Fibroblast of lung (primary cell): ENCODE measurements around the gene PI4K2B. TPM values are rescaled to one million over a fixed set of nuclear protein-coding genes. Genes with fewer than 3 reads are reported as not detected.
A peak's percentile ranks its signal among the peaks of the same experiment; 100 is the strongest.

Experiments used
- DNase-seq, 2 donors: peaks; one replicate each; pipeline versions ENCODE4 v3.0.0 to v3.0.0-alpha.2; 2010; ENCODE audit warnings: low read depth in 2 of 2
- H2AFZ ChIP-seq: 2 replicates; pipeline ENCODE4 v1.5.1; 2012; ENCODE audit warnings: low read length, control low read depth, inconsistent platforms
- H3K27ac ChIP-seq: 2 replicates; pipeline ENCODE4 v1.5.1; 2011; ENCODE audit warnings: low read length, control low read depth; ENCODE audit not compliant: insufficient read depth
- H3K27me3 ChIP-seq: 2 replicates; pipeline ENCODE4 v1.5.1; 2011; ENCODE audit warnings: mild to moderate bottlenecking, low read length; ENCODE audit not compliant: control insufficient read depth, insufficient read depth
- H3K36me3 ChIP-seq: 2 replicates; pipeline ENCODE4 v1.5.1; 2011; ENCODE audit warnings: low read length; ENCODE audit not compliant: control insufficient read depth, insufficient read depth
- H3K4me1 ChIP-seq: 2 replicates; pipeline ENCODE4 v1.5.1; 2011; ENCODE audit warnings: low read length; ENCODE audit not compliant: control insufficient read depth, insufficient read depth; ENCODE audit errors: extremely low read depth
- H3K4me2 ChIP-seq: 2 replicates; pipeline ENCODE4 v1.5.1; 2011; ENCODE audit warnings: low read length, control low read depth; ENCODE audit not compliant: insufficient read depth; ENCODE audit errors: extremely low read depth
- H3K4me3 ChIP-seq, 4 experiments: fragments of 200-600 bp in 1 of 4; sonication (generic) in 1 of 4; replicated peaks in 1 of 4; 2 replicates each; pipeline ENCODE4 v1.5.1; 2011 to 2016; ENCODE audit warnings: low read length in 4 of 4, low read depth in 3 of 4, mild to moderate bottlenecking in 3 of 4, control low read depth in 2 of 4, inconsistent platforms in 1 of 4, mixed read lengths in 1 of 4; ENCODE audit not compliant: insufficient read depth in 1 of 4; ENCODE audit errors: control extremely low read depth in 1 of 4
- H3K79me2 ChIP-seq: 2 replicates; pipeline ENCODE4 v1.5.1; 2012; ENCODE audit warnings: mild to moderate bottlenecking, low read length, inconsistent platforms; ENCODE audit not compliant: control insufficient read depth, insufficient read depth
- H3K9ac ChIP-seq: 2 replicates; pipeline ENCODE4 v1.5.1; 2011; ENCODE audit warnings: mild to moderate bottlenecking, low read length, control low read depth; ENCODE audit not compliant: insufficient read depth
- H3K9me3 ChIP-seq: 2 replicates; pipeline ENCODE4 v1.5.1; 2012; ENCODE audit warnings: low read depth, low read length; ENCODE audit not compliant: control insufficient read depth, insufficient read depth
- H4K20me1 ChIP-seq: 2 replicates; pipeline ENCODE4 v1.5.1; 2011; ENCODE audit warnings: low read length; ENCODE audit not compliant: control insufficient read depth, insufficient read depth; ENCODE audit errors: extremely low read depth
- EZH2 ChIP-seq: IDR thresholded peaks from 2 replicates; pipeline ENCODE4 v1.5.1; 2012; ENCODE audit warnings: low read length, control low read depth, mild to moderate bottlenecking; ENCODE audit errors: missing control alignments
- polyA plus RNA-seq, 2 donors: library from polyadenylated mRNA; depleted of rRNA in 1 of 2; stranded (reverse) in 1 of 2; unstranded in 1 of 2; fragments of >200 nt; gene quantifications; 2 replicates each; pipeline ENCODE4 v1.2.1, GENCODE V29; 2011 to 2012; ENCODE audit warnings: missing spikeins in 1 of 2
- total RNA-seq: library from RNA; depleted of rRNA; stranded (reverse); fragments of >200 nt; gene quantifications from 2 replicates; pipeline ENCODE4 v1.2.1, GENCODE V29; 2014
- TF ChIP-seq, protein P1 (sequence below), 2 donors: IDR thresholded peaks in 1 of 2; conservative IDR thresholded peaks in 1 of 2; 1 replicate in 1 of 2; 2 replicates in 1 of 2; pipeline ENCODE4 v1.5.1; 2011 to 2012; ENCODE audit warnings: low read length in 2 of 2, control low read depth in 1 of 2, inconsistent platforms in 1 of 2, low read depth in 1 of 2, mild to moderate bottlenecking in 1 of 2

The PI4K2B gene
- total and polyA plus RNA-seq, 2 donors (not counting 1 experiment from before 2014, with no cell fraction given), result 21.0 to 23.9 TPM

DNA sequence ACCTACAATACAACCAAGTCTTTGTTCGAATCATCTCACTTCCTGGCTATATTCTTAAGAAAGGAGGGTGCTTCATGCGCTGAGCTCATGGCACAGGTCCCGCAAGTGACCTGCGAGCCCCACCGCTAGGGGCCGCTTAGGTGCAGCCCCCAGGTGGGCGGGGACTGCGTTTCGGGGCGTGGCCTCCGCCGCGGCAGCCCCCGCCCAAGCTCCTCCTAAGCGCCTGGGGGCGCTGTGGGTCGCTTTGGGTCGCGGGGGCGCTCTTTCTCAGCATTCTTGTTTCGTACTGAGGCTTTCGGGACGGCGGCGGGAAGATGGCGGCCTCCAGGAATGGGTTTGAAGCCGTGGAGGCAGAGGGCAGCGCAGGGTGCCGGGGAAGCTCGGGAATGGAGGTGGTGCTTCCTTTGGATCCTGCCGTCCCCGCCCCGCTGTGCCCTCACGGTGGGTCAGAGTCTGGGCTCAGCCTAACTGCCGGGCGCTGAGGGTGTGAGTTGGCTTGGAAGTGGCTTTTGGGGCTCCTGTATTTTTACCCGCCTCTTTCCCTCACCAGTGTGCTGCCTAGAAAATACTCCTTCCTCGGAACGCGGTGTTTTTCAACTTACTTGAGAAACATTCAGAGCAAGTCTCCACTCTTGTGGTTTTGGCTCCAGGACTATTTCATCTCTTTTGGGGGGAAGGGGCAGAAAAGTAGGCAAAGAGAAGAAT is 78.8 kb downstream of the PI4K2B start, which contains the start of gene ZCCHC4:
Gene ZCCHC4 (plus strand): TSS at position 279 of the 705 bp plus-strand sequence. CDS start 36 bp downstream, at position 315.
- Histone ChIP-seq H3K4me2 (peak within 1 kb of the TSS; percentile 99), H3K79me2 (peaks cover 3% of the 10 kb centered on the region), H3K36me3 (no peaks in the 10 kb centered on the region), H3K4me3 (peak within 1 kb of the TSS; percentile 72 to 99 (median 90)), H3K27ac (peak within 1 kb of the TSS; percentile 82), H3K27me3 (no peaks in the 10 kb centered on the region), H4K20me1 (no peaks in the 10 kb centered on the region), H3K9me3 (no peaks in the 10 kb centered on the region), H3K4me1 (peaks cover 7% of the 10 kb centered on the region), H3K9ac (peak within 1 kb of the TSS; percentile 94), H2AFZ (peak within 1 kb of the TSS; percentile 98)
- TF ChIP-seq EZH2, result no peak
- TF ChIP-seq, protein P1, sequence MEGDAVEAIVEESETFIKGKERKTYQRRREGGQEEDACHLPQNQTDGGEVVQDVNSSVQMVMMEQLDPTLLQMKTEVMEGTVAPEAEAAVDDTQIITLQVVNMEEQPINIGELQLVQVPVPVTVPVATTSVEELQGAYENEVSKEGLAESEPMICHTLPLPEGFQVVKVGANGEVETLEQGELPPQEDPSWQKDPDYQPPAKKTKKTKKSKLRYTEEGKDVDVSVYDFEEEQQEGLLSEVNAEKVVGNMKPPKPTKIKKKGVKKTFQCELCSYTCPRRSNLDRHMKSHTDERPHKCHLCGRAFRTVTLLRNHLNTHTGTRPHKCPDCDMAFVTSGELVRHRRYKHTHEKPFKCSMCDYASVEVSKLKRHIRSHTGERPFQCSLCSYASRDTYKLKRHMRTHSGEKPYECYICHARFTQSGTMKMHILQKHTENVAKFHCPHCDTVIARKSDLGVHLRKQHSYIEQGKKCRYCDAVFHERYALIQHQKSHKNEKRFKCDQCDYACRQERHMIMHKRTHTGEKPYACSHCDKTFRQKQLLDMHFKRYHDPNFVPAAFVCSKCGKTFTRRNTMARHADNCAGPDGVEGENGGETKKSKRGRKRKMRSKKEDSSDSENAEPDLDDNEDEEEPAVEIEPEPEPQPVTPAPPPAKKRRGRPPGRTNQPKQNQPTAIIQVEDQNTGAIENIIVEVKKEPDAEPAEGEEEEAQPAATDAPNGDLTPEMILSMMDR (conservative IDR thresholded peaks at IDR 0.05 in 1 of 2, IDR thresholded peaks at IDR 0.05 in 1 of 2; ENCODE audit: low read depth in 1 of 2, low read length in 2 of 2), result peak; percentile 91 to 98
- peak; percentile 89 to 93 for DNase-seq

DNA sequence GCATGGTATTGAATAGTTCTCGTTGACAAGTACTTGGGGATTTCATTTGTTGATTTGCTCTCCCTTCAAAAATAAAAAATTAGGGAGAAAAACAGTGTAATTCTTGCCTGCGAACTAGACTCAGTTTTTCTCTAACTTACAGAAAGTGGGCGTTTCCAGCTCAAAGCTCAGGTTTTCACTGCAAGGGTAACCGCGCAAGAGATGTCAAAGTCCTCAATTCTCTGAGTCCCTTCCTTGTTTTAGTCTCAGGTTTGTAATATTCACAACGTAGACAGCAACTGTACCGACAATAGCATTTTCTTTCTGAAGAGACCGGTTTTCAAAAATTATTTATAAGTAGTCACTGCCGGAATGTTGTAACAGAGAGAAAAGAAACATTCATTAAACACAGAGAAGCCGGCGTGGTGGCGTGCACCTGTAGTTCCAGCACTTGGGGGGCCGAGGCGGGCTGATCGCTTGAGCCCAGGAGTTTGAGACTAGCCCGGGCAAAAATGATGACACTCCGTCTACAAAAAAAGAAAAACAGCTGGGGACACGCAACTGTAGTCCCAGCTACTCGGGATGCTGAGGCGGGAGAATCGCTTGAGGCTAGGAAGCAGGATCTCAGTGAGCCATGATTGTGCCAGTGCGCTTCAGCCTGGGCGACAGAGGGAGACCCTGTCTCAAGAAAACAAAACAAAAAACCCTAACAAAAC is 79.5 kb downstream of the PI4K2B start:
- Histone ChIP-seq H3K36me3 (no peaks in the 10 kb centered on the region), H3K27me3 (no peaks in the 10 kb centered on the region), H4K20me1 (no peaks in the 10 kb centered on the region), H3K9ac (peak overlapping the region; percentile 94), H3K4me3 (peak overlapping the region; percentile 72 to 99 (median 90)), H3K9me3 (no peaks in the 10 kb centered on the region), H3K4me1 (peaks cover 5% of the 10 kb centered on the region), H3K79me2 (peaks cover 3% of the 10 kb centered on the region), H3K27ac (peak overlapping the region; percentile 82), H3K4me2 (peak overlapping the region; percentile 99), H2AFZ (peak overlapping the region; percentile 98)
- DNase-seq, result no peak
- TF ChIP-seq, protein P1 (conservative IDR thresholded peaks at IDR 0.05 in 1 of 2, IDR thresholded peaks at IDR 0.05 in 1 of 2; ENCODE audit: low read depth in 1 of 2, low read length in 2 of 2), result no peak
- no peak for TF ChIP-seq EZH2

DNA sequence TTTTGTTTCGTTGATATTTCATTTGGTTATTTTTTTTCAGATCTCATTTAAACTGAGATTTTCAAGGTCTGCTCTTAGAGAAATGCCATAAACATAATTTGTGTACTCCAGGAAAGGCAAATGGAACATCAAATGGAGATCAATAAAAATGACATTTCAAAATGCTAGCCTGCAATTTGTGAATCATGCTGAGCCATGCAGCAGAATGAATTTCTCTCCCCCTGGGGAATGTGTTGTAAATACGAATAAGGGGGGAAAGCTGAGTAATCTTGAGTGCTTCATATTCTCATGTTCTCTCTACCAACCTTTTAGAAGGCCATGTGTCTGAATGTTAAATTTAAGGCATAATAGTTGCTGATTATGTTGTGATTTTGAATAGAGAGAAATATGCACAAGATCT is 86.5 kb downstream of the PI4K2B start:
- peak overlapping the region; percentile 42 for H3K27ac ChIP-seq
- no peaks in the 10 kb centered on the region for H4K20me1 ChIP-seq
- H3K36me3 ChIP-seq, result no peaks in the 10 kb centered on the region
- no peak overlapping the region for H2AFZ ChIP-seq
- peaks cover 10% of the 10 kb centered on the region for H3K4me1 ChIP-seq
- H3K9ac ChIP-seq, result no peak overlapping the region
- no peaks in the 10 kb centered on the region for H3K9me3 ChIP-seq
- H3K4me2 ChIP-seq, result peak overlapping the region; percentile 1
- no peaks in the 10 kb centered on the region for H3K79me2 ChIP-seq
- DNase-seq, result peak; percentile 53 to 67
- TF ChIP-seq, protein P1 (conservative IDR thresholded peaks at IDR 0.05 in 1 of 2, IDR thresholded peaks at IDR 0.05 in 1 of 2; ENCODE audit: low read depth in 1 of 2, low read length in 2 of 2), result no peak
- no peak for TF ChIP-seq EZH2
- no peaks in the 10 kb centered on the region for H3K27me3 ChIP-seq
- H3K4me3 ChIP-seq, result peak overlapping the region in 1 of 4 experiments; percentile 37
